GM18526 (cell line): ENCODE measurements around the gene TGFA.

ENCODE experiments used
- POLR2A ChIP-seq: IDR thresholded peaks from 3 replicates; pipeline ENCODE4 v1.6.1; 2011; ENCODE audit not compliant: insufficient read length; ENCODE audit errors: extremely low read depth

The TGFA gene

DNA sequence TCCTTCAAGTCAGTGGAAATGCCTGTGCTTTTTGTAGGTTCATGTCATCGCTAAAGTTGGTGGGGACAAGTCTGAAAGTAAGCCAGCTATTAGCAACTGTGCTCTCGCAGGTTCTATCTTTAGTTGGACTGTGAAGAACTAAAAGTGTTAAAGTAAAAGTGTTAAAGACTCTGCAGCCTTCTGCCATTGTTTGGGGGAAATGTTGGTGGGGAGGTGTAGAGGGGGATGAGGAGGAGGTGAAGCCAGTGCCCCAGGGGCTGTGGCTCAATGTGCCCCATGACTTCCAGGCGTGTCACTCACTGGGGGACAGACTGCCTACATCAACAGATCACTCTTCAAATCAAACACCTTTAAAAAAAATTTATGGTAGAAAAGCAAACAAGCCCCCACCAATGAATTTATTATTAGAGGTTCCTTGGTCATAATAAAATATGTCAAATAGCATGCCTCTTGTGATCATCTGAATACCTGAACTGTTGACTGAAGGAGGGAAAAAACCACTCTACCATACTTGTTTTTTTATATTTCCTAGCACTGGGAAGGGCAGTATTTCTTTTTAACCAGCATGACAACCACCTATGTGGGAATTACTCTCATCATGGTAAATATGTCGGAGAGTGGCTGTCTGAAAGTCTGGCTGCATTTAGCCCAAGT is 19.3 kb downstream of the TGFA start:
- no peak for TF ChIP-seq POLR2A

GRCh38 chr2:70532244-70532935 is 21.2 kb downstream of the TGFA start:
- no peak for TF ChIP-seq POLR2A

GRCh38 chr2:70531419-70532086 is 22.1 kb downstream of the TGFA start:
- TF ChIP-seq POLR2A: no peak

DNA sequence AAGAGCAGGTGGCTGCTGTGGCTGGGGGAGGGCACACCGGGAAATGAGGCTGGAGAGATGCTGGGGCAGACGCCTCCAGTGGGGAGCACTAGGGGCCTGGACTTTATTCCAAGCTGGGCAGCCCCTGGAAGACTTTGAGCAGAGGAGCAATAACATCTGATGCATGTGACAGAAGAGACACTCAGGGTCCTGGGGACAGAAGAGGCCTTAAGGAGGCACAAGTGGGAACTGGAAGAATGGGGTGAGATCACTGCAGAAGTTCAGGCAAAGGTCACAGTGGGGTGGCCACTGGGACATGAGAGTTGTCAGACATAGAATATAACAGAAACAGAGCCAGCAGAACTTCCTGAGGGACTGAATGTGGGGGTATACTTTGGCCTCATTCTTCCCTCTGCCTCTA is 24.0 kb downstream of the TGFA start:
- TF ChIP-seq POLR2A: no peak

GRCh38 chr2:70528929-70529328 is 24.7 kb downstream of the TGFA start:
- TF ChIP-seq POLR2A: no peak

- no peak for TF ChIP-seq POLR2A
Measured at GRCh38 chr2:70528276-70528675, 25.4 kb downstream of the TGFA start.

- TF ChIP-seq POLR2A: no peak
Measured at GRCh38 chr2:70527447-70528080, 26.1 kb downstream of the TGFA start.

GRCh38 chr2:70526126-70526525 is 27.5 kb downstream of the TGFA start:
- no peak for TF ChIP-seq POLR2A

- TF ChIP-seq POLR2A: no peak
Measured at GRCh38 chr2:70525032-70525431, 28.6 kb downstream of the TGFA start.

DNA sequence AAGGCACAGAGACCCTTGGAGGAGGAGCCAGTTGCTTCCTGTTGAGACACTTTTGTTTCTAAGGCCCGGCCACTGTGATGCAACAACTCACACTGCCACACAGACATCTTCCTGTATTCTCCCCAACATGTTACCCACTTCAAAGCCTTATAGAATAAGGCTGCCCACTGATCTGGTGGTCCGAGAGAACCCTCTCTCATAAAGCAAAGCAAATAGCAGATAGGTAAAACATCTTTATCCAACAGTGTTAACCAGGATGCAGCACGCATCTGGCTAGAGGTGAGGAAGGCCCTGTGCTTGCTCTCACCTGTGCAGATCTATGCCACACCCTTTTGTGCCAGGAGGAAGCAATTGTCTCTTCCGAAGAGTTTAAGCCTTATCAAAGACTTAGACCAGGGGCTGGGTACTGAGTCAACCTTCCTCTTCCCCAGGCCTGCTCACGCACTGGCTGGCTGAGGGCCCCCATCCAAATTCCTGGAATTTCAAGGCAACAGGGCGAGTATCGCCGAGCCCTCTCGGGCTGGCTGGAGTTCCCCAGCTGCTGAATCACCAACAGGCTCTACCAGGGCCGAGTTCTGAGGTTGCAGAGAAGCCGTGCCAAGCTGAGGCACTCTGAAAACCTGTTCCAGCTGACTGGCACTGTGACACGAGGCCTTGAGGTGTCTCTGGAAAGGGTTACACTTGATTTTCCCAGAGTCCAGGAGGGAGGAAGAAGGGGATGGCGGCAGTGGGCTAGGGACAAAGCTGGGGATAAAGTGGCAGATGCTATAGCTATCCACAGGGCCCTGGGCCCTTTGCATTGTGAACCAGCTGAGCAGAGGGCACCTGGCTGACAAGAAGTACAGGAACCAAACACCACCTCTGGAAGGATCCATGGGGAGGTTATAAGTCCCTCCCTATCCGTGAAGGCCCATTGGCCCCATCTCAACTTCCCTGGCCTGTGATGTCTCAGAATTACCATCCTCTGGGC is 29.3 kb downstream of the TGFA start:
- TF ChIP-seq POLR2A: no peak

DNA sequence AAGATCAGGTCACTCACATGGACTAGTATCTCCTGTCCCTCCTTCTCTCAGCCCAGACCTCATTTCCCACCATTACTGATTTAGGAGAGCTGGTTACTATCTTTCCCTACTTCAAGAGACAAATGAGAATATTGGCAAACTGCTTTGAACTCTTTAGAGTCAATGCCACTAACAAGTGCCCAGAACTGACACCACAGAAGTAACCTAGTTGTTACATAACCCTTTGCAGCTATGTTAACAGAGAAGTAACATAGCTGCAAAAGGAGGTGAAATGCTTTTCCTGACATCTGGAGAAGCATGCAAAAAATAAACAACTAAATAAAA is 30.0 kb downstream of the TGFA start:
- no peak for TF ChIP-seq POLR2A

DNA sequence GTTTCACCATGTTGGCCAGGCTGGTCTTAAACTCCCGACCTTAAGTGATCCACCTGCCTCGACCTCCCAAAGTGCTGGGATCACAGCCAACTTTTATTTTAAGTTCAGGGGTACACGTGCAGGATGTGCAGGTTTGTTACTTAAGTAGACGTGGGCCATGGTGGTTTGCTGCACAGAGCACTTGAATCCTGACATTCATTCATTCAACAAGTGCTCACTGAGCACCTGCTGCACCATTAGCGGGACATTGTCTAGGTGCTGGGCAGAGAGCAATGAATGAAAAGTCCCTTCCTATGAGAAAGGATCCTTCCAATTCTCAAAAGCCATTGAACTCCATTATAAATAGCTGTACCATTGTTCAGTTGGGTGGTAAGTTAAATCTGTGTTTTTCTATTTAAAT is 31.0 kb downstream of the TGFA start:
- TF ChIP-seq POLR2A: no peak

GRCh38 chr2:70520825-70521224 is 32.8 kb downstream of the TGFA start:
- TF ChIP-seq POLR2A: no peak

DNA sequence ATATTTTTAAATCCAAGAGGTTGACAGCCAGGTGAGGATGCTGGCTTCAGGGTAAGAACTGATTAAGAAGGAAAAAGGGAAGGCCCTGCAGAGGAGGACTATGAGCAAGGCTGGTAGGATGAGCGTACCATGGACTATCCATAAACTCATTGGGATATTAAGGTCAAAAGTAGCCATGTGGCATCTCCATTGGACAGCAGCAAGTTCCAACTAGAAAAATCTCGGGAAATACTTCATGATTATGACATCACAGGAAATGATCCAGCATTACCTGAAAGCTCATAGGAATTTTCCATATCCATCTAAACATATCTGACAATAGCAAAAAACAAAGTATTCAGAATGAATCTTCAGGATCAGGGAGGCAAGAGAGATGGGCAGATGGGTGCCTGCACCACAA is 34.2 kb downstream of the TGFA start:
- no peak for TF ChIP-seq POLR2A

DNA sequence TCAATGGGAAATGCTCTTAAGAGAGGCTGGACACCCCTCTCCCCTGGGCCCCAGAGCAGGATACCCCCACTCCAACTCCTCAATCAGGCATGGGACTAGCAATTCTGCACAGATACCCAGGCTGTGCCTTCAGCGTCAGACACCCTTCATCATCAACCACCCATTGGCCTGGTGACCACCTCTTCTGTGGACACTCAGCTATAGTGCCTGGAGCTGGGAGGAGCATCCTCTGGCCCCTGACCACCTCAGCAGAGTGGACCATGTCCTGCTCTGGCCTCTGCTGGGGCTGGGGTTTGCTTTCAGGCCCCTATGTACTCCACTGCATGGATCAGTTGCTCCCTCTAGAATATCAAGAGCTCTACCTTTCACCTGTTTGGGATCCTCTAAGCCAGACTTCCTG is 35.1 kb downstream of the TGFA start:
- no peak for TF ChIP-seq POLR2A
